HepG2 (cell line): Measurements from ENCODE around the gene DCST2. TPM values are rescaled to one million over a fixed set of nuclear protein-coding genes. Genes with fewer than 3 reads are reported as not detected.

Source experiments
- EHMT2 ChIP-seq: fragments of 200-600 bp; sonication (generic); IDR thresholded peaks from 2 replicates; pipeline ENCODE4 v1.7.0; 2017; ENCODE audit warnings: antibody characterized with exemption, low read depth, low read length, borderline replicate concordance
- MAFK ChIP-seq, 2 experiments: IDR thresholded peaks in 1 of 2; conservative IDR thresholded peaks in 1 of 2; 2 replicates each; pipeline ENCODE4 v1.6.1; 2011; ENCODE audit warnings: improper control_type of control experiment in 2 of 2, low read length in 2 of 2
- MTA3 ChIP-seq: sonication (generic); formaldehyde crosslinking; IDR thresholded peaks from 2 replicates; pipeline ENCODE4 v1.4.0; 2020; ENCODE audit warnings: missing genetic modification reagents
- NFE2L2 ChIP-seq: fragments of 150-350 bp; IDR thresholded peaks from 2 replicates; pipeline ENCODE4 v1.6.1; 2014; ENCODE audit warnings: low read length
- NFKBIZ ChIP-seq: IDR thresholded peaks from 2 replicates; pipeline ENCODE4 v1.6.1; 2018; ENCODE audit warnings: missing genetic modification reagents, missing compliant biosample characterization
- PAWR ChIP-seq: sonication (generic); formaldehyde crosslinking; IDR thresholded peaks from 2 replicates; pipeline ENCODE4 v1.4.0; 2020; ENCODE audit warnings: missing genetic modification reagents, mild to moderate bottlenecking, borderline replicate concordance
- PRPF4 ChIP-seq: fragments of 200-400 bp; formaldehyde crosslinking; IDR thresholded peaks from 2 replicates; pipeline ENCODE4 v1.6.1; 2016; ENCODE audit warnings: low read length, low read depth; ENCODE audit not compliant: poor library complexity, severe bottlenecking
- RFXAP ChIP-seq: sonication (generic); formaldehyde crosslinking; IDR thresholded peaks from 2 replicates; pipeline ENCODE4 v1.4.0; 2020; ENCODE audit warnings: missing genetic modification reagents, borderline replicate concordance
- SP1 ChIP-seq, 2 experiments: fragments of 450-650 bp in 1 of 2; sonication (generic) in 1 of 2; formaldehyde crosslinking in 1 of 2; IDR thresholded peaks; 2 replicates each; pipeline versions ENCODE4 v1.4.0 to v1.6.1; 2016 to 2020; ENCODE audit warnings: missing genetic modification reagents in 1 of 2
- ZMYM3 ChIP-seq: sonication (generic); formaldehyde crosslinking; IDR thresholded peaks from 2 replicates; pipeline ENCODE4 v1.5.1; 2020; ENCODE audit warnings: mild to moderate bottlenecking, missing genetic modification reagents
- ZNF660 ChIP-seq: sonication (generic); formaldehyde crosslinking; IDR thresholded peaks from 2 replicates; pipeline ENCODE4 v1.5.1; 2020; ENCODE audit warnings: mild to moderate bottlenecking, low read depth, missing genetic modification reagents, borderline replicate concordance
- ZSCAN25 ChIP-seq: sonication (generic); formaldehyde crosslinking; IDR thresholded peaks from 2 replicates; pipeline ENCODE4 v1.8.0; 2022; ENCODE audit warnings: mild to moderate bottlenecking, missing genetic modification reagents
- polyA plus RNA-seq, 8 experiments: library from polyadenylated mRNA; depleted of rRNA in 3 of 8; stranded (reverse) in 7 of 8; unstranded in 1 of 8; fragments of >200 nt; fragmentation: Illumina TruSeq in 4 of 8; extraction: Trizol in 4 of 8; gene quantifications; 2 replicates each; pipeline versions ENCODE4 v1.2.1 to v1.2.3, GENCODE V29; 2011 to 2016; ENCODE audit warnings: low read depth in 4 of 8, missing spikeins in 1 of 8, mixed read lengths in 1 of 8; ENCODE audit not compliant: insufficient read depth in 1 of 8
- total RNA-seq, 5 experiments: library from RNA; depleted of rRNA; stranded (reverse); fragments of >200 nt; fragmentation: Illumina TruSeq; extraction: Trizol; gene quantifications; 2 replicates each; pipeline ENCODE4 v1.2.3, GENCODE V29; 2016; ENCODE audit warnings: low read depth in 1 of 5
- TF ChIP-seq, protein P1 (sequence below): sonication (generic); formaldehyde crosslinking; IDR thresholded peaks from 2 replicates; pipeline ENCODE4 v1.8.0; 2022; ENCODE audit warnings: low read depth, missing genetic modification reagents
- TF ChIP-seq, protein P2 (sequence below): sonication (generic); formaldehyde crosslinking; IDR thresholded peaks from 2 replicates; pipeline ENCODE4 v1.4.0; 2020; ENCODE audit warnings: missing genetic modification reagents, borderline replicate concordance
- TF ChIP-seq, protein P3 (sequence below): sonication (generic); formaldehyde crosslinking; IDR thresholded peaks from 2 replicates; pipeline ENCODE4 v1.8.1; 2023; ENCODE audit warnings: mild to moderate bottlenecking, moderate library complexity, missing genetic modification reagents
- TF ChIP-seq, protein P4 (sequence below): sonication (generic); formaldehyde crosslinking; IDR thresholded peaks from 2 replicates; pipeline ENCODE4 v1.5.0; 2020; ENCODE audit warnings: missing genetic modification reagents
- TF ChIP-seq, protein P5 (sequence below): sonication (generic); formaldehyde crosslinking; IDR thresholded peaks from 2 replicates; pipeline ENCODE4 v1.5.1; 2020; ENCODE audit warnings: missing genetic modification reagents, mild to moderate bottlenecking, borderline replicate concordance

Gene DCST2
- total and polyA plus RNA-seq, 2 of the 13 experiments (the other 11 are each of a cell fraction or from before 2014, with no cell fraction given), result 0.74 TPM; not detected in 1

DNA sequence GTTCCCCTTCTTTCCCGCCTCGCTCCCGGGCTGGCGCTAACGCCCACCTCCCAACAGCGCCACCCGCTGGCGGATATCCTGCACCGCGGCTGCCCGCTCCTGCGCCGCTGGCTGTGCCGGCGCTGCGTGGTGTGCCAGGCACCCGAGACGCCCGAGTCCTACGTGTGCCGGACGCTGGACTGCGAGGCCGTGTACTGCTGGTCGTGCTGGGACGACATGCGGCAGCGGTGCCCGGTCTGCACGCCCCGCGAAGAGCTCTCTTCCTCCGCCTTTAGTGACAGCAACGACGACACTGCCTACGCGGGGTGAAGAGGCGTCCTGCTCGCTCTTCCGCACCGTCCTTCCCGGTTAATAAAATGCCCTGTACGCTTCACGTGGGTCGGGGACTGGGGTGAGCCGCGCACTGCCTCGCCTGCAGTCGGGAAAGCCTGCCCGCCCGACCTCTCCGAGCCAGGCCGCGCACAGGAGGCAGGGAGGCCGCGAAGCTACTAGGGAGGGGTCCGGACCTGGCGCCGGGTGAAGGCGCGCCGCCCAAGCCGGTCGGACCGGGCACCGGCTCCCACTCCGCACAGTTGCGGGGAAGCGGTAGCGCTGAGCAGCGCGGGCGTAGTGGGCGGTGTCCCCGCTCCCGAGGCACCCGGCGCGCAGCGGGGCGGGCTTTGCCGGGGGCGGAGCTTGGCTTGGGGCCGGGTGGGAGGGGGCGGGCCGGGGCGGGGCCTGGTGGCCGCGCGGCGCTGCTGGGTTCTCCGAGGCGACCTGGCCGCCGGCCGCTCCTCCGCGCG lies 17.2 kb upstream of the DCST2 start, which contains the start of gene ADAM15 (continued):
- TF ChIP-seq EHMT2, result no peak
- TF ChIP-seq, protein P1, sequence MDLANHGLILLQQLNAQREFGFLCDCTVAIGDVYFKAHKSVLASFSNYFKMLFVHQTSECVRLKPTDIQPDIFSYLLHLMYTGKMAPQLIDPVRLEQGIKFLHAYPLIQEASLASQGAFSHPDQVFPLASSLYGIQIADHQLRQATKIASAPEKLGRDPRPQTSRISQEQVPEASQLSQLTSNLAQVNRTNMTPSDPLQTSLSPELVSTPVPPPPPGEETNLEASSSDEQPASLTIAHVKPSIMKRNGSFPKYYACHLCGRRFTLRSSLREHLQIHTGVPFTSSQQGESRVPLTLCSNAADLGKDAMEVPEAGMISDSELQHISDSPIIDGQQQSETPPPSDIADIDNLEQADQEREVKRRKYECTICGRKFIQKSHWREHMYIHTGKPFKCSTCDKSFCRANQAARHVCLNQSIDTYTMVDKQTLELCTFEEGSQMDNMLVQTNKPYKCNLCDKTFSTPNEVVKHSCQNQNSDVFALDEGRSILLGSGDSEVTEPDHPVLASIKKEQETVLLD (CRISPR knock-in tag), result peak; percentile 19
- TF ChIP-seq, protein P2, sequence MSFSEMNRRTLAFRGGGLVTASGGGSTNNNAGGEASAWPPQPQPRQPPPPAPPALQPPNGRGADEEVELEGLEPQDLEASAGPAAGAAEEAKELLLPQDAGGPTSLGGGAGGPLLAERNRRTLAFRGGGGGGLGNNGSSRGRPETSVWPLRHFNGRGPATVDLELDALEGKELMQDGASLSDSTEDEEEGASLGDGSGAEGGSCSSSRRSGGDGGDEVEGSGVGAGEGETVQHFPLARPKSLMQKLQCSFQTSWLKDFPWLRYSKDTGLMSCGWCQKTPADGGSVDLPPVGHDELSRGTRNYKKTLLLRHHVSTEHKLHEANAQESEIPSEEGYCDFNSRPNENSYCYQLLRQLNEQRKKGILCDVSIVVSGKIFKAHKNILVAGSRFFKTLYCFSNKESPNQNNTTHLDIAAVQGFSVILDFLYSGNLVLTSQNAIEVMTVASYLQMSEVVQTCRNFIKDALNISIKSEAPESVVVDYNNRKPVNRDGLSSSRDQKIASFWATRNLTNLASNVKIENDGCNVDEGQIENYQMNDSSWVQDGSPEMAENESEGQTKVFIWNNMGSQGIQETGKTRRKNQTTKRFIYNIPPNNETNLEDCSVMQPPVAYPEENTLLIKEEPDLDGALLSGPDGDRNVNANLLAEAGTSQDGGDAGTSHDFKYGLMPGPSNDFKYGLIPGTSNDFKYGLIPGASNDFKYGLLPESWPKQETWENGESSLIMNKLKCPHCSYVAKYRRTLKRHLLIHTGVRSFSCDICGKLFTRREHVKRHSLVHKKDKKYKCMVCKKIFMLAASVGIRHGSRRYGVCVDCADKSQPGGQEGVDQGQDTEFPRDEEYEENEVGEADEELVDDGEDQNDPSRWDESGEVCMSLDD (CRISPR knock-in tag), result no peak
- peak; percentile 70; the same call in 1 of the 2 replicates for TF ChIP-seq RFXAP
- TF ChIP-seq, protein P3, sequence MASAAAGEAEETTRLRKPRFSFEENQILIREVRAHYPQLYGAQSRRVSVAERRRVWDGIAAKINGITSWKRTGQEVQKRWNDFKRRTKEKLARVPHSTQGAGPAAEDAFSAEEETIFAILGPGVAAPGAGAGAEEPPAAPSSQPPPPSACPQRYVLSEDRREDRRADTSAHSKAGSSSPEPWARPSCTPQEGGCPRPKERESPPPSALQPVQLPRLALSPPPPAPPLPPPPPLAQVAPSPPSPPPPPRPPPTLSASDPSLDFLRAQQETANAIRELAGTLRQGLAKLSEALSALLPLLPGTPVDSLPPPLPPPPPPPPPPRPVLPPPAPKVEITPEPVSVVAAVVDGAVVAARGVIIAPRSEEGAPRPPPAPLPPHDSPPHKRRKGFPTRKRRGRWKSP (CRISPR knock-in tag), result peak; percentile 100
- no peak for TF ChIP-seq SP1 (IDR thresholded peaks at IDR 0.05)
- peak; percentile 88 for TF ChIP-seq SP1 (CRISPR knock-in tag; IDR thresholded peaks at IDR 0.05)
- peak; percentile 57; the same call in 1 of the 2 replicates for TF ChIP-seq ZMYM3 (CRISPR knock-in tag)
- TF ChIP-seq PRPF4, result no peak
- TF ChIP-seq, protein P4, sequence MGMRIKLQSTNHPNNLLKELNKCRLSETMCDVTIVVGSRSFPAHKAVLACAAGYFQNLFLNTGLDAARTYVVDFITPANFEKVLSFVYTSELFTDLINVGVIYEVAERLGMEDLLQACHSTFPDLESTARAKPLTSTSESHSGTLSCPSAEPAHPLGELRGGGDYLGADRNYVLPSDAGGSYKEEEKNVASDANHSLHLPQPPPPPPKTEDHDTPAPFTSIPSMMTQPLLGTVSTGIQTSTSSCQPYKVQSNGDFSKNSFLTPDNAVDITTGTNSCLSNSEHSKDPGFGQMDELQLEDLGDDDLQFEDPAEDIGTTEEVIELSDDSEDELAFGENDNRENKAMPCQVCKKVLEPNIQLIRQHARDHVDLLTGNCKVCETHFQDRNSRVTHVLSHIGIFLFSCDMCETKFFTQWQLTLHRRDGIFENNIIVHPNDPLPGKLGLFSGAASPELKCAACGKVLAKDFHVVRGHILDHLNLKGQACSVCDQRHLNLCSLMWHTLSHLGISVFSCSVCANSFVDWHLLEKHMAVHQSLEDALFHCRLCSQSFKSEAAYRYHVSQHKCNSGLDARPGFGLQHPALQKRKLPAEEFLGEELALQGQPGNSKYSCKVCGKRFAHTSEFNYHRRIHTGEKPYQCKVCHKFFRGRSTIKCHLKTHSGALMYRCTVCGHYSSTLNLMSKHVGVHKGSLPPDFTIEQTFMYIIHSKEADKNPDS, result no peak
- TF ChIP-seq MAFK (conservative IDR thresholded peaks at IDR 0.05 in 1 of 2, IDR thresholded peaks at IDR 0.05 in 1 of 2; ENCODE audit: low read length in 2 of 2), result no peak
- no peak for TF ChIP-seq MTA3 (CRISPR knock-in tag)
- TF ChIP-seq NFE2L2, result no peak
- TF ChIP-seq ZNF660 (CRISPR knock-in tag), result no peak
- TF ChIP-seq PAWR (CRISPR knock-in tag), result no peak
- TF ChIP-seq, protein P5, sequence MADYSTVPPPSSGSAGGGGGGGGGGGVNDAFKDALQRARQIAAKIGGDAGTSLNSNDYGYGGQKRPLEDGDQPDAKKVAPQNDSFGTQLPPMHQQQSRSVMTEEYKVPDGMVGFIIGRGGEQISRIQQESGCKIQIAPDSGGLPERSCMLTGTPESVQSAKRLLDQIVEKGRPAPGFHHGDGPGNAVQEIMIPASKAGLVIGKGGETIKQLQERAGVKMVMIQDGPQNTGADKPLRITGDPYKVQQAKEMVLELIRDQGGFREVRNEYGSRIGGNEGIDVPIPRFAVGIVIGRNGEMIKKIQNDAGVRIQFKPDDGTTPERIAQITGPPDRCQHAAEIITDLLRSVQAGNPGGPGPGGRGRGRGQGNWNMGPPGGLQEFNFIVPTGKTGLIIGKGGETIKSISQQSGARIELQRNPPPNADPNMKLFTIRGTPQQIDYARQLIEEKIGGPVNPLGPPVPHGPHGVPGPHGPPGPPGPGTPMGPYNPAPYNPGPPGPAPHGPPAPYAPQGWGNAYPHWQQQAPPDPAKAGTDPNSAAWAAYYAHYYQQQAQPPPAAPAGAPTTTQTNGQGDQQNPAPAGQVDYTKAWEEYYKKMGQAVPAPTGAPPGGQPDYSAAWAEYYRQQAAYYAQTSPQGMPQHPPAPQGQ (CRISPR knock-in tag), result no peak
- peak; percentile 26; the same call in 1 of the 2 replicates for TF ChIP-seq ZSCAN25
- peak; percentile 77; the same call in 1 of the 2 replicates for TF ChIP-seq NFKBIZ (CRISPR knock-in tag)
